Activated CD8-positive, alpha-beta T cell treated with anti-CD3 and anti-CD28 coated beads for 36 hours (primary cell): Measurements from ENCODE around the gene CEP70. TPM values are rescaled to one million over a fixed set of nuclear protein-coding genes. Genes with fewer than 3 reads are reported as not detected.

ENCODE experiments used
- ATAC-seq: fragments of 200-7000 bp; cut with Tn5 transposase; one replicate; pipeline ENCODE4 v1.10.0; 2021; ENCODE audit warnings: mild to moderate bottlenecking, moderate library complexity
- CTCF ChIA-PET: fragments of 350-600 bp; sonication (Branson Sonifier 250); formaldehyde crosslinking; loops from one replicate; lab custom pipeline; 2021; ENCODE audit warnings: antibody characterized with exemption; lab: Charles Lee
- POLR2A ChIA-PET: fragments of 350-600 bp; sonication (Branson Sonifier 250); formaldehyde crosslinking; loops from one replicate; lab custom pipeline; 2021; ENCODE audit warnings: antibody characterized with exemption; lab: Charles Lee
- DNase-seq: peaks from one replicate; pipeline ENCODE4 v3.0.0-alpha.2; 2020
- H3K27ac Mint-ChIP-seq: one replicate; pipeline ENCODE4 v1.8.0; 2021; ENCODE audit warnings: mild to moderate bottlenecking, mixed read lengths
- H3K27me3 Mint-ChIP-seq: one replicate; pipeline ENCODE4 v1.8.0; 2021; ENCODE audit warnings: mixed read lengths
- H3K36me3 Mint-ChIP-seq: one replicate; pipeline ENCODE4 v1.8.0; 2021; ENCODE audit warnings: low read depth, mixed read lengths
- H3K4me1 Mint-ChIP-seq: one replicate; pipeline ENCODE4 v1.8.0; 2021; ENCODE audit warnings: low read depth, mixed read lengths
- H3K4me3 Mint-ChIP-seq: one replicate; pipeline ENCODE4 v1.8.0; 2021; ENCODE audit warnings: mild to moderate bottlenecking, moderate library complexity, mixed read lengths
- H3K9me3 Mint-ChIP-seq: one replicate; pipeline ENCODE4 v1.8.0; 2021; ENCODE audit warnings: mixed read lengths
- CTCF ChIP-seq: fragments of 200-600 bp; IDR thresholded peaks from one replicate; pipeline ENCODE4 v1.8.0; 2022; ENCODE audit warnings: antibody characterized with exemption, mild to moderate bottlenecking
- intact Hi-C: fragments of 100-400 bp; cut with micrococcal nuclease; formaldehyde crosslinking; loops from one replicate; pipeline ENCODE4 v1.10.0; 2022
- total RNA-seq, 2 experiments: library from RNA; stranded (reverse); gene quantifications; one replicate each; pipeline ENCODE4 v1.2.3, GENCODE V29; 2021

Gene CEP70
- total RNA-seq, 2 experiments from 2014 or later: 11.5 to 14.8 TPM

- no peaks in the 10 kb centered on the region for H3K36me3 Mint-ChIP-seq
- ChIA-PET POLR2A (no interaction called here), CTCF (no interaction called here)
- no peak for DNase-seq
- no peak for TF ChIP-seq CTCF
- ATAC-seq: no peak
- no peaks in the 10 kb centered on the region for H3K9me3 Mint-ChIP-seq
- intact Hi-C loops: loop anchor here (10.0 kb wide), 1 partner anchor 441 kb away; no protein-coding TSS in a partner anchor
- no peaks in the 10 kb centered on the region for H3K27me3 Mint-ChIP-seq
- no peak overlapping the region for H3K4me3 Mint-ChIP-seq
- no peak overlapping the region for H3K27ac Mint-ChIP-seq
- H3K4me1 Mint-ChIP-seq: no peaks in the 10 kb centered on the region
These were observed 120.7 kb downstream of the CEP70 start for GRCh38 chr3:138473391-138473790.

GRCh38 chr3:138472141-138472825 lies 121.8 kb downstream of the CEP70 start:
- TF ChIP-seq CTCF: no peak
- H3K27ac Mint-ChIP-seq: no peak overlapping the region

GRCh38 chr3:138471481-138471880 lies 122.6 kb downstream of the CEP70 start:
- ChIA-PET CTCF (interaction anchor here (1.2 kb wide), 1 partner anchor 8 kb away, joined by 4 read pairs; no protein-coding TSS in a partner anchor), POLR2A (interaction anchor here (0.6 kb wide), 1 partner anchor 473 kb away, joined by 3 read pairs; no protein-coding TSS in a partner anchor)
- H3K27ac Mint-ChIP-seq: no peak overlapping the region
- intact Hi-C loops: loop anchor here (10.0 kb wide), 1 partner anchor 443 kb away; no protein-coding TSS in a partner anchor
- H3K9me3 Mint-ChIP-seq: no peaks in the 10 kb centered on the region
- no peaks in the 10 kb centered on the region for H3K4me1 Mint-ChIP-seq
- DNase-seq (no peak), ATAC-seq (no peak)
- H3K27me3 Mint-ChIP-seq: peaks cover 1% of the 10 kb centered on the region
- H3K36me3 Mint-ChIP-seq: no peaks in the 10 kb centered on the region
- no peak overlapping the region for H3K4me3 Mint-ChIP-seq
- no peak for TF ChIP-seq CTCF

More at GRCh38 chr3:138472141-138472825, 121.8 kb downstream of the CEP70 start:
- intact Hi-C loops: loop anchor here (10.0 kb wide), 1 partner anchor 443 kb away; no protein-coding TSS in a partner anchor
- ATAC-seq: no peak
- no peaks in the 10 kb centered on the region for H3K27me3 Mint-ChIP-seq
- no peak overlapping the region for H3K4me3 Mint-ChIP-seq
- ChIA-PET POLR2A (no interaction called here), CTCF (no interaction called here)
- no peaks in the 10 kb centered on the region for H3K9me3 Mint-ChIP-seq
- no peak for DNase-seq
- H3K36me3 Mint-ChIP-seq: no peaks in the 10 kb centered on the region
- H3K4me1 Mint-ChIP-seq: no peaks in the 10 kb centered on the region

- Mint-ChIP-seq H3K4me3 (no peak overlapping the region), H3K27ac (no peak overlapping the region), H3K36me3 (no peaks in the 10 kb centered on the region), H3K4me1 (no peaks in the 10 kb centered on the region), H3K27me3 (peaks cover 1% of the 10 kb centered on the region), H3K9me3 (no peaks in the 10 kb centered on the region)
- ChIA-PET POLR2A (no interaction called here), CTCF (interaction anchor here (1.2 to 2.0 kb wide), 2 partner anchors 8 to 53 kb away, joined by 4 to 9 read pairs; no protein-coding TSS in a partner anchor)
- ATAC-seq: no peak
- intact Hi-C loops: loop anchor here (10.0 kb wide), 1 partner anchor 444 kb away; no protein-coding TSS in a partner anchor
- no peak for TF ChIP-seq CTCF
- no peak for DNase-seq
These were observed 123.4 kb downstream of the CEP70 start for GRCh38 chr3:138470687-138471086.

- Mint-ChIP-seq H3K4me1 (no peaks in the 10 kb centered on the region), H3K27me3 (peaks cover 1% of the 10 kb centered on the region), H3K36me3 (no peaks in the 10 kb centered on the region), H3K27ac (no peak overlapping the region), H3K9me3 (no peaks in the 10 kb centered on the region), H3K4me3 (no peak overlapping the region)
- TF ChIP-seq CTCF: no peak
- ATAC-seq (no peak), DNase-seq (no peak)
- ChIA-PET POLR2A (interaction anchor here (0.6 kb wide), 1 partner anchor 232 kb away, joined by 4 read pairs; no protein-coding TSS in a partner anchor), CTCF (interaction anchor here (2.0 kb wide), 1 partner anchor 53 kb away, joined by 9 read pairs; no protein-coding TSS in a partner anchor)
- intact Hi-C loops: loop anchor here (10.0 kb wide), 1 partner anchor 445 kb away; no protein-coding TSS in a partner anchor
These were observed 124.2 kb downstream of the CEP70 start for GRCh38 chr3:138469874-138470273.
